ENCODE results near the gene PLCD1. TPM values are rescaled to one million over a fixed set of nuclear protein-coding genes. Genes with fewer than 3 reads are reported as not detected.
A peak's percentile ranks its signal among the peaks of the same experiment; 100 is the strongest.

PLCD1 gene
- total RNA-seq, 1 donor from 2014 or later: 28.7 TPM

DNA sequence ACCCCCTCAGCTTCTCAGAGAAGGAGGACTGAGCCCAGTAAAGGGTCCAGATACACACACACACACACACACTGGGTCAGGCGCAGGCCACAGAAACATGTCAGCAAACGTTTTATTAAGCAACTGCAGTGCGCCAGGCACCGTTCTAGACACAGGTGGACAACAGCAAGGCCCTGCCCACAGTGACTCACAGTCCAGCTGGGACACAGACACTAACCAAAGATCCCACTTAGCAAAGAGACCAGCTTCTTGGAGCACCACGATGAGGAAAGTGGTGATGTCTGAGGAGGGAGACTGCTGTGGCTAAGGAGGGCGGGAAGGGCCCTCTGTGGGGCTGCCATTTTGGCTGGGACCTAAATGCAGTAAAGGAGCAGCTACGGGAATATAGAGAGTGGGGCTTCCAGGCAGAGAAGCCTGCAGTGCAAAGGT is 41.7 kb downstream of the PLCD1 start:
- peaks cover 12% of the 10 kb centered on the region for H3K36me3 Mint-ChIP-seq
- no peak for DNase-seq (ENCODE audit: extremely low spot score, unreplicated experiment)
- H3K27me3 Mint-ChIP-seq: no peaks in the 10 kb centered on the region
- H3K4me1 Mint-ChIP-seq (ENCODE audit: unreplicated experiment): peaks cover 24% of the 10 kb centered on the region
- peak overlapping the region; percentile 23 for H3K27ac Mint-ChIP-seq
- no peak overlapping the region for H3K4me3 Mint-ChIP-seq
- TF ChIP-seq, protein P1, sequence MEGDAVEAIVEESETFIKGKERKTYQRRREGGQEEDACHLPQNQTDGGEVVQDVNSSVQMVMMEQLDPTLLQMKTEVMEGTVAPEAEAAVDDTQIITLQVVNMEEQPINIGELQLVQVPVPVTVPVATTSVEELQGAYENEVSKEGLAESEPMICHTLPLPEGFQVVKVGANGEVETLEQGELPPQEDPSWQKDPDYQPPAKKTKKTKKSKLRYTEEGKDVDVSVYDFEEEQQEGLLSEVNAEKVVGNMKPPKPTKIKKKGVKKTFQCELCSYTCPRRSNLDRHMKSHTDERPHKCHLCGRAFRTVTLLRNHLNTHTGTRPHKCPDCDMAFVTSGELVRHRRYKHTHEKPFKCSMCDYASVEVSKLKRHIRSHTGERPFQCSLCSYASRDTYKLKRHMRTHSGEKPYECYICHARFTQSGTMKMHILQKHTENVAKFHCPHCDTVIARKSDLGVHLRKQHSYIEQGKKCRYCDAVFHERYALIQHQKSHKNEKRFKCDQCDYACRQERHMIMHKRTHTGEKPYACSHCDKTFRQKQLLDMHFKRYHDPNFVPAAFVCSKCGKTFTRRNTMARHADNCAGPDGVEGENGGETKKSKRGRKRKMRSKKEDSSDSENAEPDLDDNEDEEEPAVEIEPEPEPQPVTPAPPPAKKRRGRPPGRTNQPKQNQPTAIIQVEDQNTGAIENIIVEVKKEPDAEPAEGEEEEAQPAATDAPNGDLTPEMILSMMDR (conservative IDR thresholded peaks at IDR 0.05): no peak
- no peaks in the 10 kb centered on the region for H3K9me3 Mint-ChIP-seq

DNA sequence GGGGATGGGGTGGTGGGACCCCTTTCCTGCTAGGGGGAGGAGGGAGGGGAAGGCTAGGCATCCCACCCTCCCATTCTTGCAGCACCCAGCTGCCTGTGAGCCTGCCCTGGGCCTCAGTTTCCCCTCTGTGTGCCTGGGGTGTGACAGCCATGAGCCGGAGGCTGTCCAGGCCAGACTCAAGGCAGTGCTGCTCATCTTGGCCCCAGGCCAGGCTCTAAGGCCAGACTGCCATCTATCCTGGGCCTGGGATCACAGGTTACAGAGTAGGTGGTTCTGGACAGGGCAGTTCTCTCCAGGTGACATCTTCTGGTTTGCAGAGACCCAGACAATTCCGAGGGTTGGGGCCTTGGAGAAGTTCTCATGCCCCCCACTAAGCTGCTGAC is 42.1 kb downstream of the PLCD1 start:
- peak; percentile 53 for DNase-seq (ENCODE audit: extremely low spot score, unreplicated experiment)
- Mint-ChIP-seq H3K4me1 (ENCODE audit: unreplicated experiment) (peaks cover 19% of the 10 kb centered on the region), H3K27me3 (no peaks in the 10 kb centered on the region), H3K9me3 (no peaks in the 10 kb centered on the region), H3K36me3 (peaks cover 12% of the 10 kb centered on the region), H3K4me3 (no peak overlapping the region), H3K27ac (no peak overlapping the region)
- TF ChIP-seq, protein P1 (conservative IDR thresholded peaks at IDR 0.05): no peak

DNA sequence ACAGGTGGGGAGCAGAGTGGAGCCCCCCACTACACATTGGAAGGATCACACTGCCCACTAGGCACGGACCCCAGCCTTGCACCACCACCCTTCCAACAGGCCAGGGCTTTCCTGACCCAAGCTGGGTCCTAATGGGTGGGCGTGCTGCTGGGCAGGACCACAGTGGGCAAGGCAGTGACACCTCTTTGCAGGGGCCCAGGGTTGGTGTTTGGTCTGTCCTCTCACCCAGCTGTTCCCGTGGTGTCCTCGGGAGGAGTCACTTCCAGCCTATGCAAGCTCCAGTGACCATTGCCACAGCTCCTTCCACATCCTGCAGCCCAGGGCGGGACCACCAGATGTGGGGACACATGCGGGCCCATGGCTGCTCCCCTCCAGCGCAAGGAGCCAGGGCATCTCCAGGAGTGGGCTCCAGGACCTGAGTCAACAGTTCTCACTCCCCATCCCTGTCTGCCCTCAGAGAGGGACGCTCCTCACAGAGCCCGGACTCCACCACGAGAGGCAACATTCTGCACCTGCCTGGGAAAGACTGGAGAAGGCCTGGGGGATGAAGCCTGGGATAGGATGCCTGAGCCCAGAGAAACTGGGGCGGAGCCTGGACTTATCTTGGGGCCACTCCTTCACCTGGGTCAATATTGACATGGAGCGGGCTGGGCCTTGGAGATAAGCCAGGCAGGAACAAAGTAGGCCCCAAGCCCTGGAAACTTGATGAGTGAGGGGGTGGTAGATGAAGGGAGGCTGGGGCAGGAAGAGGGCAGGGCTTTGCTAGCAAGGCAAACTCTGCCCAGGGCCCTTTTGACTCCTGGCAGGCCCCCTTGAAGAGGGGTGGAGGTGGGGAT is 42.7 kb downstream of the PLCD1 start:
- H3K9me3 Mint-ChIP-seq: no peaks in the 10 kb centered on the region
- peaks cover 12% of the 10 kb centered on the region for H3K36me3 Mint-ChIP-seq
- TF ChIP-seq, protein P1 (conservative IDR thresholded peaks at IDR 0.05): no peak
- peaks cover 16% of the 10 kb centered on the region for H3K4me1 Mint-ChIP-seq (ENCODE audit: unreplicated experiment)
- peak; percentile 69 for DNase-seq (ENCODE audit: extremely low spot score, unreplicated experiment)
- no peaks in the 10 kb centered on the region for H3K27me3 Mint-ChIP-seq
- no peak overlapping the region for H3K27ac Mint-ChIP-seq
- H3K4me3 Mint-ChIP-seq: no peak overlapping the region

DNA sequence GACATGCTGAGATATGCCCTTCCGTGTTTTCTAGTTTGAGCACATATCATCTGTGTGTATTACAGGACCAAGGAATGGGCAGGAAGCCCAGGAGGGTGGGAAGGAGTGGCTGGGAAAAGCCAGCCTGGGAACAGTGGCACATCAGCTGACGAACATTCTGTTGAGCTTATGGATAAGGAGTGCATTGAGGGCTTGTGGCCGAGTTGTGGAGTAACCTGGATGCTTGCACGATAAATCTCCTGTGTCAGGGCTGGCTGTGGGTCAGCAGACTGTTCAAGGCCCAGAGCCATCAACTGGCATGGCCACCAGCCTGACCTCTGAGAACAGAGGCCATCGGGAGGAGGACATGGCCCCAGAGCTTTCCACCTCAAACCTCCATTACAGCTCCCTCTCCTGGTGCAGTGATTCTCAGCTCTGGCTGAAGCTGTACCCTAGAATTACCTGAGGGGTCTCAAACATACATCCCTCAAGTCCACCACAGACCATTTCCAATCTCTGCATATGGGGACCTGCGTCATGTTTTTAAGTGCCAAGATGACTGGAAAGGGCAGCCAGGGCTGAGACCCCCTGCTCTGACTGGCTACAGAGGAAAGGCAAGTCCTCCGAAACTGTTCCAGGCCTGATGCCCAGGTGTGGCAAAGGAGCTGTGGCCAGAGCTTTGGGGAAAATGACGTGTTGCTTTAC is 43.7 kb downstream of the PLCD1 start:
- Mint-ChIP-seq H3K27me3 (no peaks in the 10 kb centered on the region), H3K36me3 (peaks cover 16% of the 10 kb centered on the region), H3K27ac (peak overlapping the region; percentile 72), H3K4me3 (no peak overlapping the region), H3K4me1 (ENCODE audit: unreplicated experiment) (peaks cover 16% of the 10 kb centered on the region), H3K9me3 (no peaks in the 10 kb centered on the region)
- TF ChIP-seq, protein P1 (conservative IDR thresholded peaks at IDR 0.05): no peak
- peak; percentile 47 for DNase-seq (ENCODE audit: extremely low spot score, unreplicated experiment)

DNA sequence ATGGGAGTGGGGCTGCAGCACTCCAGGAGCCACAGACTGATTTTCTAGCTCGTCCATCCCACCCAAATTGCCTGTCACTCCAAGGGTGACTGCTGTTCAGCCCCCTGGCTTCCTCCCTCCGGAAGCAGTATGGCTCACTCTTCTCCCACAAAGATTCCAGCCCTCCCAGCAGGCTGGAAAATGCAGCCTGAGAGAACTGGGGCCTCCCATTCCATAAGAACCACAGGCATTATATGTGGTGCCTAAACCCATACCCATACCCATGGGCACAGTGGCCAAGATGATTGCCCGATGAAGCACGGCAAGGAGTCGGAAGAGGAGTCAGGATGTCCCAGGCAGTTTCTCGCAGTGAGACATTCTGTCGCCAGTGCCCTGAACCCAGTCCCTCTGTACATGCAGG is 44.8 kb downstream of the PLCD1 start:
- Mint-ChIP-seq H3K27ac (peak overlapping the region; percentile 72), H3K4me1 (ENCODE audit: unreplicated experiment) (peaks cover 16% of the 10 kb centered on the region), H3K36me3 (peaks cover 16% of the 10 kb centered on the region), H3K9me3 (no peaks in the 10 kb centered on the region), H3K27me3 (no peaks in the 10 kb centered on the region), H3K4me3 (no peak overlapping the region)
- TF ChIP-seq, protein P1 (conservative IDR thresholded peaks at IDR 0.05): no peak
- DNase-seq (ENCODE audit: extremely low spot score, unreplicated experiment): peak; percentile 45

Data from type B pancreatic cell (in vitro differentiated cells).